ENCODE results near the gene CHKB.

GRCh38 chr22:50621948-50622722, 39.5 kb upstream of the CHKB start:
- no peak for TF ChIP-seq RXRA (IDR thresholded peaks at IDR 0.05; ENCODE audit: insufficient read depth, low read depth, low read length)
- TF ChIP-seq EGR1 (IDR thresholded peaks at IDR 0.05; ENCODE audit: borderline replicate concordance, low read depth, low read length) = no peak
- TF ChIP-seq RAD21 (IDR thresholded peaks at IDR 0.05 in 1 of 2, conservative IDR thresholded peaks at IDR 0.05 in 1 of 2; ENCODE audit: low read depth in 2 of 2, low read length in 2 of 2) = peak in 1 of 2 experiments; percentile 25; a peak in 3 of 4 replicates
- TF ChIP-seq POLR2A (IDR thresholded peaks at IDR 0.05; ENCODE audit: control extremely low read depth in 1 of 2, low read depth in 2 of 2, low read length in 2 of 2) = no peak
- TF ChIP-seq CTCF (IDR thresholded peaks at IDR 0.05; ENCODE audit: control extremely low read depth in 1 of 3, insufficient read depth in 1 of 3, low read depth in 1 of 3, low read length in 3 of 3) = peak; percentile 34 to 38 (median 35); a peak in 3 of 4 replicates
- TF ChIP-seq RNF2 (IDR thresholded peaks at IDR 0.05; ENCODE audit: borderline replicate concordance, low read depth, low read length, missing control alignments, poor library complexity, severe bottlenecking) = no peak
- TF ChIP-seq ATF3 (IDR thresholded peaks at IDR 0.05; ENCODE audit: insufficient read depth, low read depth, low read length) = no peak
- TF ChIP-seq CEBPB (IDR thresholded peaks at IDR 0.05; ENCODE audit: low read depth, low read length) = no peak
- no peak for TF ChIP-seq EP300 (IDR thresholded peaks at IDR 0.05; ENCODE audit: borderline replicate concordance in 1 of 2, low read depth in 2 of 2, low read length in 2 of 2)
- TF ChIP-seq MAX (IDR thresholded peaks at IDR 0.05) = no peak
- TF ChIP-seq KDM5A (IDR thresholded peaks at IDR 0.05; ENCODE audit: low read length) = no peak
- TF ChIP-seq USF2 (IDR thresholded peaks at IDR 0.05; ENCODE audit: low read length) = no peak
- TF ChIP-seq SIN3A (conservative IDR thresholded peaks at IDR 0.05 in 1 of 2, IDR thresholded peaks at IDR 0.05 in 1 of 2; ENCODE audit: low read depth in 1 of 2, low read length in 2 of 2) = no peak
- TF ChIP-seq CREB1 (IDR thresholded peaks at IDR 0.05) = no peak
